ENCODE data around the gene PPP4R2.

DNA sequence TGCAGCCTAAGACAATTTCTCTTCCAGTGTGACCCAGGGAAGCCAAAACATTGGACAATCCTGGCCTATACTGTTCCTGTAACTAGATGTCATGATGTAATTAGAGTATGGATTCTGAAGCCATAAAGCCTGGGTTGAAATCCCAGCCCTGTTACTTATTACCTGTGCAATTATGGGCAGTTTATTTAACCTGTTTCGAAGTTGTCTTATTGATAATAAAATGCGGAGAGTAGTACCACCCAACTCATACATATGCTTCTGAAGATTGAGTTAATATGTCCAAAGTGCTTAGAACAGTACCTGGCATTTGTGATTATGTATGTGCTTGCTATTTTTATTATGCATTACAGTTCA lies 30.1 kb downstream of the PPP4R2 start:
- TF ChIP-seq, protein P1, sequence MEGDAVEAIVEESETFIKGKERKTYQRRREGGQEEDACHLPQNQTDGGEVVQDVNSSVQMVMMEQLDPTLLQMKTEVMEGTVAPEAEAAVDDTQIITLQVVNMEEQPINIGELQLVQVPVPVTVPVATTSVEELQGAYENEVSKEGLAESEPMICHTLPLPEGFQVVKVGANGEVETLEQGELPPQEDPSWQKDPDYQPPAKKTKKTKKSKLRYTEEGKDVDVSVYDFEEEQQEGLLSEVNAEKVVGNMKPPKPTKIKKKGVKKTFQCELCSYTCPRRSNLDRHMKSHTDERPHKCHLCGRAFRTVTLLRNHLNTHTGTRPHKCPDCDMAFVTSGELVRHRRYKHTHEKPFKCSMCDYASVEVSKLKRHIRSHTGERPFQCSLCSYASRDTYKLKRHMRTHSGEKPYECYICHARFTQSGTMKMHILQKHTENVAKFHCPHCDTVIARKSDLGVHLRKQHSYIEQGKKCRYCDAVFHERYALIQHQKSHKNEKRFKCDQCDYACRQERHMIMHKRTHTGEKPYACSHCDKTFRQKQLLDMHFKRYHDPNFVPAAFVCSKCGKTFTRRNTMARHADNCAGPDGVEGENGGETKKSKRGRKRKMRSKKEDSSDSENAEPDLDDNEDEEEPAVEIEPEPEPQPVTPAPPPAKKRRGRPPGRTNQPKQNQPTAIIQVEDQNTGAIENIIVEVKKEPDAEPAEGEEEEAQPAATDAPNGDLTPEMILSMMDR (conservative IDR thresholded peaks at IDR 0.05; ENCODE audit: low read depth, low read length): no peak
- TF ChIP-seq SMC3 (IDR thresholded peaks at IDR 0.05; ENCODE audit: low read depth, low read length) (no peak), POLR2A (IDR thresholded peaks at IDR 0.05; ENCODE audit: low read depth, low read length) (no peak), RFX5 (IDR thresholded peaks at IDR 0.05; ENCODE audit: low read depth, low read length) (no peak), NFE2L2 (IDR thresholded peaks at IDR 0.05; ENCODE audit: low read depth, low read length) (no peak), BHLHE40 (IDR thresholded peaks at IDR 0.05; ENCODE audit: low read depth, low read length) (no peak), MAZ (IDR thresholded peaks at IDR 0.05; ENCODE audit: borderline replicate concordance, low read depth, low read length) (no peak), ELK1 (IDR thresholded peaks at IDR 0.05; ENCODE audit: borderline replicate concordance, low read depth, low read length) (no peak)
